Measurements from ENCODE around the gene ACBD3. TPM values are rescaled to one million over a fixed set of nuclear protein-coding genes. Genes with fewer than 3 reads are reported as not detected.
A peak's percentile ranks its signal among the peaks of the same experiment; 100 is the strongest.

Gene ACBD3
- total RNA-seq, 1 experiment from 2014 or later, result 93.9 TPM

- H3K9me3 Mint-ChIP-seq (ENCODE audit: unreplicated experiment), result no peaks in the 10 kb centered on the region
- H3K36me3 Mint-ChIP-seq (ENCODE audit: insufficient read depth, unreplicated experiment), result no peaks in the 10 kb centered on the region
- intact Hi-C loops (cut with micrococcal nuclease), result no loop called here
- H3K27ac Mint-ChIP-seq (ENCODE audit: low read depth, unreplicated experiment), result no peak overlapping the region
- no peak for DNase-seq (ENCODE audit: unreplicated experiment)
- peak overlapping the region; percentile 83 for H3K4me3 Mint-ChIP-seq (ENCODE audit: unreplicated experiment)
- no TSS peak for BruUV-seq (replicated peaks)
- H3K27me3 Mint-ChIP-seq (ENCODE audit: insufficient read depth, unreplicated experiment), result no peaks in the 10 kb centered on the region
- CTCF ChIA-PET, result interaction anchor here (0.6 to 6.5 kb wide), 11 partner anchors 8 to 476 kb away, joined by 3 to 75 read pairs (median 4); no protein-coding TSS in a partner anchor
- peaks cover 18% of the 10 kb centered on the region for H3K4me1 Mint-ChIP-seq (ENCODE audit: insufficient read depth, unreplicated experiment)
- POLR2A ChIA-PET, result interaction anchor here (3.0 to 6.7 kb wide), 6 partner anchors 9 to 50 kb away, joined by 10 to 129 read pairs (median 98); partner anchors contain the start of gene H3-3A
- no peak for TF ChIP-seq CTCF (IDR thresholded peaks at IDR 0.05; ENCODE audit: unreplicated experiment)
Measured at GRCh38 chr1:226111883-226112261, 74.7 kb downstream of the ACBD3 start.

- intact Hi-C loops (cut with micrococcal nuclease), result no loop called here
- Mint-ChIP-seq H3K27ac (ENCODE audit: low read depth, unreplicated experiment) (no peak overlapping the region), H3K9me3 (ENCODE audit: unreplicated experiment) (no peaks in the 10 kb centered on the region), H3K4me3 (ENCODE audit: unreplicated experiment) (peak overlapping the region; percentile 83), H3K36me3 (ENCODE audit: insufficient read depth, unreplicated experiment) (no peaks in the 10 kb centered on the region), H3K4me1 (ENCODE audit: insufficient read depth, unreplicated experiment) (peaks cover 18% of the 10 kb centered on the region), H3K27me3 (ENCODE audit: insufficient read depth, unreplicated experiment) (no peaks in the 10 kb centered on the region)
- POLR2A ChIA-PET, result interaction anchor here (0.5 to 6.7 kb wide), 16 partner anchors 8 to 737 kb away, joined by 3 to 129 read pairs (median 12); partner anchors contain the start of genes H3-3A, PARP1 and TMEM63A
- no peak for DNase-seq (ENCODE audit: unreplicated experiment)
- TSS peak; percentile 39 for BruUV-seq (replicated peaks)
- CTCF ChIA-PET, result interaction anchor here (0.5 to 6.5 kb wide), 18 partner anchors 8 to 476 kb away, joined by 3 to 75 read pairs (median 4); no protein-coding TSS in a partner anchor
- TF ChIP-seq CTCF (IDR thresholded peaks at IDR 0.05; ENCODE audit: unreplicated experiment), result no peak
Measured at GRCh38 chr1:226111098-226111882, 75.3 kb downstream of the ACBD3 start.

- CTCF ChIA-PET, result interaction anchor here (0.5 to 6.5 kb wide), 17 partner anchors 9 to 297 kb away, joined by 3 to 75 read pairs (median 4); partner anchors contain the start of gene PARP1
Measured at GRCh38 chr1:226110249-226111097, 76.1 kb downstream of the ACBD3 start.

More at GRCh38 chr1:226110249-226111097, 76.1 kb downstream of the ACBD3 start:
- H3K27me3 Mint-ChIP-seq (ENCODE audit: insufficient read depth, unreplicated experiment), result no peaks in the 10 kb centered on the region
- peak overlapping the region; percentile 83 for H3K4me3 Mint-ChIP-seq (ENCODE audit: unreplicated experiment)
- no peak for TF ChIP-seq CTCF (IDR thresholded peaks at IDR 0.05; ENCODE audit: unreplicated experiment)
- peaks cover 18% of the 10 kb centered on the region for H3K4me1 Mint-ChIP-seq (ENCODE audit: insufficient read depth, unreplicated experiment)
- peak overlapping the region; percentile 88 for H3K27ac Mint-ChIP-seq (ENCODE audit: low read depth, unreplicated experiment)
- POLR2A ChIA-PET, result interaction anchor here (0.5 to 6.7 kb wide), 26 partner anchors 9 to 738 kb away, joined by 3 to 129 read pairs (median 6); partner anchors contain the start of genes H3-3A, LBR, PARP1 and SDE2
- no peaks in the 10 kb centered on the region for H3K36me3 Mint-ChIP-seq (ENCODE audit: insufficient read depth, unreplicated experiment)
- DNase-seq (ENCODE audit: unreplicated experiment), result peak; percentile 82
- BruUV-seq (replicated peaks), result no TSS peak
- intact Hi-C loops (cut with micrococcal nuclease), result no loop called here
- H3K9me3 Mint-ChIP-seq (ENCODE audit: unreplicated experiment), result no peaks in the 10 kb centered on the region
